Natural killer cell treated with Interleukin-12 subunit alpha and Interleukin-12 subunit beta and Interleukin-15 and Interleukin-18, amount 100 ng/mL, for 72 hours (primary cell): Measurements from ENCODE around the gene MACROD1. TPM values are rescaled to one million over a fixed set of nuclear protein-coding genes. Genes with fewer than 3 reads are reported as not detected.

Experiments used
- ATAC-seq, 2 donors: fragments of 150-1000 bp; cut with Tn5 transposase in 1 of 2; sonication (Bioruptor Pico), chemical (Tn5 transposase) in 1 of 2; 2 replicates each; pipeline ENCODE4 v1.10.0; 2021
- DNase-seq: peaks from one replicate; pipeline ENCODE4 v3.0.0; 2022; ENCODE audit warnings: low spot score
- H3K27ac Mint-ChIP-seq, 2 donors: 1 replicate in 1 of 2; 2 replicates in 1 of 2; pipeline ENCODE4 v1.8.0; 2022; ENCODE audit warnings: mixed read lengths in 2 of 2, mild to moderate bottlenecking in 1 of 2, moderate library complexity in 1 of 2
- H3K27me3 Mint-ChIP-seq, 2 donors: 1 replicate in 1 of 2; 2 replicates in 1 of 2; pipeline ENCODE4 v1.8.0; 2022; ENCODE audit warnings: mixed read lengths in 2 of 2
- H3K36me3 Mint-ChIP-seq: one replicate; pipeline ENCODE4 v1.8.0; 2022; ENCODE audit warnings: mixed read lengths
- H3K4me1 Mint-ChIP-seq, 2 donors: 1 replicate in 1 of 2; 2 replicates in 1 of 2; pipeline ENCODE4 v1.8.0; 2022; ENCODE audit warnings: low read depth in 2 of 2, mixed read lengths in 2 of 2, mild to moderate bottlenecking in 1 of 2
- H3K4me3 Mint-ChIP-seq: one replicate; pipeline ENCODE4 v1.8.0; 2022; ENCODE audit warnings: mixed read lengths
- H3K9me3 Mint-ChIP-seq: 2 replicates; pipeline ENCODE4 v1.8.0; 2022; ENCODE audit warnings: mixed read lengths
- total RNA-seq, 2 donors: library from RNA; stranded (reverse); gene quantifications; one replicate each; pipeline ENCODE4 v1.2.3, GENCODE V29; 2022

The MACROD1 gene
- total RNA-seq, 2 donors from 2014 or later = 3.0 to 12.7 TPM

DNA sequence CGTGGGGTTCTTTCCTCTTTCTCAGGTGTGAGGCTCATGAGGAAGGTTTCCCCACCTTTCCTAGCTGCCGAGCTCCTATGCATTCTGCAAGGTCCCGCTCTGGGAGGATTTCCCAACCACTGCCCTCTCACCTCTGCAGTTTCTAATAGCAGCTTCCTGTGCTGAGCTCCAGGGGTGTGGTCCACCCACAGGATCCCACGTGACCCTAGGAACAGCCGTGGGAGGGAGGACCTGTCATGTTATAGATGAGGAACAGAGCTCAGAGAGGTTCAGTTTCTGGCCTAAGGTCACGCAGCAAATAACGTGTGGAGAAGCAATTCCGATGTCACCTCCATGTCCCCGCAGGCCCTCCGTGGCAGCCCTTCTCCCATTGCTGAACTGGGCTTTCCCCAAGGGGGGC lies 91.7 kb downstream of the MACROD1 start:
- H3K4me3 Mint-ChIP-seq = no peak overlapping the region
- H3K36me3 Mint-ChIP-seq = no peaks in the 10 kb centered on the region
- H3K27ac Mint-ChIP-seq = no peak overlapping the region

DNA sequence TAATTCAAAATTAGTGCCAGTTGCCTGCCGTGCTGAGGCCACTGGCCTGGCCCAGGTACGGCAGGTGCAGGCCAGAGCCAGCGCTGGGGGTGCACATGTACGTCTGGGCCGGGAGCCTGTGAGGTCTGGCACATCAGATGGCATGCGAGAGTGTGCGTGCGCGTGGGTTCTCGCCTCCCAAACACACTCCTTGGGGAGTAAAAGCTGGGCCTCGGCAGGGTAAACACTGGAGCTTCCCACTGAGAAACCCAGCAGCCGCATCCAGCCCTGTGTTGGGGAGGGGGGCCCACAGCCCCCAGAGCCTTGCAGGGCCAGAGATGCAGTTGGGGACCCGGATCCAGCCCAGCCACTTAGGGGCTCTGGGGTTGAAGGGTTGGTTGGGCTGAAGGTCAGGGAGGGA lies 92.4 kb downstream of the MACROD1 start:
- no peaks in the 10 kb centered on the region for H3K27me3 Mint-ChIP-seq
- no peak overlapping the region for H3K27ac Mint-ChIP-seq
- ATAC-seq (no peak), DNase-seq (no peak)
- H3K9me3 Mint-ChIP-seq = no peaks in the 10 kb centered on the region
- no peaks in the 10 kb centered on the region for H3K4me1 Mint-ChIP-seq
- H3K4me3 Mint-ChIP-seq = no peak overlapping the region
- H3K36me3 Mint-ChIP-seq = no peaks in the 10 kb centered on the region

More for the DNA sequence above, 91.7 kb downstream of the MACROD1 start:
- Mint-ChIP-seq H3K27me3 (no peaks in the 10 kb centered on the region), H3K4me1 (no peaks in the 10 kb centered on the region), H3K9me3 (no peaks in the 10 kb centered on the region)
- ATAC-seq (no peak), DNase-seq (no peak)

GRCh38 chr11:64072871-64073270 lies 93.0 kb downstream of the MACROD1 start:
- Mint-ChIP-seq H3K27ac (no peak overlapping the region), H3K36me3 (no peaks in the 10 kb centered on the region), H3K27me3 (no peaks in the 10 kb centered on the region), H3K4me3 (no peak overlapping the region), H3K9me3 (no peaks in the 10 kb centered on the region), H3K4me1 (no peaks in the 10 kb centered on the region)
- no peak for ATAC-seq
- no peak for DNase-seq

DNA sequence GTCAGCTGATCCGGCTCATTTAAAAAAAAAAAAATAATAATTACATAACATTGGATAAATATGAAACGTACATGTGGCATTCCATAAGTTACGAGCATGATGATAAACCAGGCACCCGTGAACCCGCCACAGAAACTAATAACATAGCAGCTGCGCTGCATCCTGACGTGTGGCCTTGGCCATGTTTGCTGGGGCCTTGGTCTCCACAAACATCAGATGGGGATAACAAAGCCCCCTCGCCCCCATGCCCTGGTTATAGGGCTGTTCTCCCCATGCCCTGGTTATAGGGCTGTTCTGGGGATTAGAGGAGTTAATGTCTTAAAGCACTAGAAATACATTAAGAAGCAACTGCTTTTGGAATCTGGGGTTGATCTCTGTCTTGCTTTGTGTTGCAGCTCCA lies 93.5 kb downstream of the MACROD1 start:
- Mint-ChIP-seq H3K4me3 (no peak overlapping the region), H3K36me3 (no peaks in the 10 kb centered on the region), H3K9me3 (no peaks in the 10 kb centered on the region), H3K4me1 (no peaks in the 10 kb centered on the region), H3K27me3 (no peaks in the 10 kb centered on the region), H3K27ac (no peak overlapping the region)
- DNase-seq (no peak), ATAC-seq (no peak)

GRCh38 chr11:64071849-64072248 lies 94.1 kb downstream of the MACROD1 start:
- Mint-ChIP-seq H3K4me1 (no peaks in the 10 kb centered on the region), H3K27ac (no peak overlapping the region), H3K9me3 (no peaks in the 10 kb centered on the region), H3K4me3 (no peak overlapping the region), H3K36me3 (no peaks in the 10 kb centered on the region), H3K27me3 (no peaks in the 10 kb centered on the region)
- DNase-seq (no peak), ATAC-seq (no peak)

GRCh38 chr11:64070314-64070681 lies 95.6 kb downstream of the MACROD1 start:
- Mint-ChIP-seq H3K9me3 (no peaks in the 10 kb centered on the region), H3K27me3 (no peaks in the 10 kb centered on the region), H3K36me3 (no peaks in the 10 kb centered on the region), H3K4me3 (no peak overlapping the region), H3K27ac (no peak overlapping the region), H3K4me1 (no peaks in the 10 kb centered on the region)
- ATAC-seq = no peak
- DNase-seq = no peak

DNA sequence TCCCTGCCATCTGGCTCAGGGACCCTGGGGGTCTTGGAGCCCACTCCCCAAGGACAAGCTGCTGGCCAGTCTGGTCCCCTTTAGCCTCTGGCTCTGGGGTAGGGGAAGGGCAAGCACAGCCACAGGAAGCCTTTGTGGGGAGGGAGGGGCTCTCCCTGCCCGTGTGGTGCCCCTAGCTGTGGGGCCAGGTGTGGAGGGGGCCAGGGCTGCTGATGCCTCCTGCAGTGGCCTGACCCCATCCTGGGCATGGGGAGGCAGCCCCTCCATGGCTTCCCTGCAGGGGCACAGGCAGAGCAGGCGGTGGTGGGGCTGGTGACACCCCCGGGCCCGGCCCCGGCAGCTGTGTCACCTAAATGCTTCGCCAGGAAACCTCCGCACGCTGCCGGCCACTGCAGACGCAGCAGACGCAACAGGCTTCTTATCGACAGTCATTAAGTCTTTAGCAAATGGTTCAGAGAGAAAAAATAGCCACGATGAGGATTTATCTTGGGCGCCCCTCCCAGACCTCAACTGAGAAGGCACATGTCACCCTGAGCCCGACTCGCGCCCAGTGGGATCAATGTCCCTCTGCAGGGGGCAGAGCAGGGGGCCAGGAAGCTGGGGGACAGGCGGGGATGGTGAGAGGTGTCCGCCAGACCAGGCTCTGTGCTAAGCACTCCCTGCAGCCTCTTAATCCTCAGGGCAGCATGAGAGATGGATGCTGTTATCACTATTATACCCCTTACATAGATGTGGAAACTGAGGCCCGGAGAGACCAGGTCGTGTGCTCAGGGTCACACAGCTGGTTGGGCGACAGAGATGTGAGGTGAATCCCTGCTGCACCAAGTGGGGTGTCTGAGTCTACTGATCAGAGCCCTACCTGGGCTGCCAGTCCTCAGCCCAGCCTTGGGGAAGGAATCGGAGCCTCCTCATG lies 96.3 kb downstream of the MACROD1 start:
- H3K27me3 Mint-ChIP-seq = no peaks in the 10 kb centered on the region
- H3K36me3 Mint-ChIP-seq = no peaks in the 10 kb centered on the region
- no peak overlapping the region for H3K4me3 Mint-ChIP-seq
- ATAC-seq = no peak
- no peak overlapping the region for H3K27ac Mint-ChIP-seq
- no peak for DNase-seq
- H3K9me3 Mint-ChIP-seq = no peaks in the 10 kb centered on the region
- no peaks in the 10 kb centered on the region for H3K4me1 Mint-ChIP-seq

DNA sequence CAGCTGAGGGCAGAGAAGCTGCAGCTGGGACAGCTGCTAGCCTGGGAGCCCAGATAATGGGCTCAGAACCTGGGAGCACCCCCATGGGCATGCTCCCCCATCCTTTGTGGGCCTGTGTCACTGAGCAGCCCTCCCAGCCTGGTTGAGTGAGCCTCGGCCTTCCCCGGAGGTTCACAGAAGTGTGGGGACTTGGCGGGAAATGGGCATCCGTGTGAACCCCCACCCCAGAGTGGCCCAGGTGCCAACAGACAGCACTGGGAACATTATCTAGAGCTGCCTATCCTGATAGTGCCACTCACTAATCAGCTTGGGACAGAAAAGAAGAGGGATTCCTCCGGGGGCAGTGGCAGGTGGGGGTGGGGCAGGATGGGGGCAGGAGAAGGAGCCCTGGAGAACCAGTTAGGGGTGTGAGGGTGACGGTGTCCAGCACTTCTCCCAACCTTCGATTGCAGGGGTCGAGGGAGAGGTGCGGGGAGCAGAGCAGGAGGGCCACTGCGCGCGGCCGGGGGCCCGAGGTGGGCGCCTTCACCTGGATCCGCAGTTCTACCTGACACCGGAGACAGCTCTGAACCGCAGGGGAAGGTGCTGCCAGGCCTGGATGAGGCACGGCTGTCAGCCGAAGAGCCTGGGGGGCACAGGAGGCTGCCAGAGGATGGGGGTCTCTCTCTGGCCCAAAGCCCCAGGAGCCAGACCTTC lies 97.1 kb downstream of the MACROD1 start:
- H3K36me3 Mint-ChIP-seq = no peaks in the 10 kb centered on the region
- no peaks in the 10 kb centered on the region for H3K9me3 Mint-ChIP-seq
- ATAC-seq (no peak), DNase-seq (no peak)
- H3K4me3 Mint-ChIP-seq = no peak overlapping the region
- no peaks in the 10 kb centered on the region for H3K27me3 Mint-ChIP-seq
- H3K4me1 Mint-ChIP-seq = no peaks in the 10 kb centered on the region
- H3K27ac Mint-ChIP-seq = no peak overlapping the region

DNA sequence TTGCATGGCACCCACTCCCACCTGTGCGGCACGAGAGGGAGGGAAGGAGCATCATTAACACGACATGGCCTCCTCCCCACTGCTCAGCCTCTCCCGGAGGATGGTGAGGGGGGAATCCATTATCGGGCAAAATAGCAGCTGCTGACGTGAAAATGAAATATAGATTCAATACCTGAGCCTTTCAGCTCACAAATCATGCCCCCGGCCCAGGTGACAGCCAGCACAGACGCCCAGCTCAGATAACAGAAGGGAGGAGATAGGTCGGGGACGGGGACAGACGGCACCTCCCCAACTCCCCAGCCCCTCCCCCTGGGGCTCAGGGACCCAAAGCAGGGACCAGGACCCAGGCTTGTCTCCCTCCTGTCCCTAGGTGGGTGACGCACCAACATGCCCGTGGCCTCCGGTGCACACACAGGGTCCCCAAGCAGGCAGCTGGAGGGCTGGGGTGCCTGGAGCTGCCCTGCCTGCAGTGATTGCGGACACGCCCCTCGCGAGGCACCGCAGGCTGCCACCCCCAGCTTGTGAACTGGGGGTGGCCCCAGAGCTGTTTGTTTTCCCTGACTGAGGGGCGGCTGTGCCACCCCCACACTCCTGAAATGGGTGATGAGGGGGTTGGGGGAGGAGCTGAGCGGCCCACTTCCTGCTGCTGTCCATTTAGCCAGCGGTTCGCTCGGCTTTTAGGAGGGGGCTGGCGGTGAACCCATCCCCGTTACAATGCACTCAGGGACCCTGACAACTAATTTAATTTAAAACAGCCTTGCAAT lies 98.5 kb downstream of the MACROD1 start:
- no peak overlapping the region for H3K4me3 Mint-ChIP-seq
- no peaks in the 10 kb centered on the region for H3K4me1 Mint-ChIP-seq
- DNase-seq = no peak
- no peak for ATAC-seq
- H3K27me3 Mint-ChIP-seq = no peaks in the 10 kb centered on the region
- H3K36me3 Mint-ChIP-seq = no peaks in the 10 kb centered on the region
- no peaks in the 10 kb centered on the region for H3K9me3 Mint-ChIP-seq
- H3K27ac Mint-ChIP-seq = no peak overlapping the region

- ATAC-seq (no peak), DNase-seq (no peak)
- Mint-ChIP-seq H3K9me3 (no peaks in the 10 kb centered on the region), H3K4me3 (no peak overlapping the region), H3K4me1 (peaks cover 0 to 3% of the 10 kb centered on the region in 2 donors), H3K36me3 (no peaks in the 10 kb centered on the region), H3K27ac (no peak overlapping the region), H3K27me3 (peaks cover 0 to 4% of the 10 kb centered on the region in 2 donors)
These were observed 100.2 kb downstream of the MACROD1 start for GRCh38 chr11:64065712-64066111.

- ATAC-seq = no peak
- peaks cover 0 to 3% of the 10 kb centered on the region in 2 donors for H3K4me1 Mint-ChIP-seq
These were observed 100.8 kb downstream of the MACROD1 start for GRCh38 chr11:64065141-64065465.

DNA sequence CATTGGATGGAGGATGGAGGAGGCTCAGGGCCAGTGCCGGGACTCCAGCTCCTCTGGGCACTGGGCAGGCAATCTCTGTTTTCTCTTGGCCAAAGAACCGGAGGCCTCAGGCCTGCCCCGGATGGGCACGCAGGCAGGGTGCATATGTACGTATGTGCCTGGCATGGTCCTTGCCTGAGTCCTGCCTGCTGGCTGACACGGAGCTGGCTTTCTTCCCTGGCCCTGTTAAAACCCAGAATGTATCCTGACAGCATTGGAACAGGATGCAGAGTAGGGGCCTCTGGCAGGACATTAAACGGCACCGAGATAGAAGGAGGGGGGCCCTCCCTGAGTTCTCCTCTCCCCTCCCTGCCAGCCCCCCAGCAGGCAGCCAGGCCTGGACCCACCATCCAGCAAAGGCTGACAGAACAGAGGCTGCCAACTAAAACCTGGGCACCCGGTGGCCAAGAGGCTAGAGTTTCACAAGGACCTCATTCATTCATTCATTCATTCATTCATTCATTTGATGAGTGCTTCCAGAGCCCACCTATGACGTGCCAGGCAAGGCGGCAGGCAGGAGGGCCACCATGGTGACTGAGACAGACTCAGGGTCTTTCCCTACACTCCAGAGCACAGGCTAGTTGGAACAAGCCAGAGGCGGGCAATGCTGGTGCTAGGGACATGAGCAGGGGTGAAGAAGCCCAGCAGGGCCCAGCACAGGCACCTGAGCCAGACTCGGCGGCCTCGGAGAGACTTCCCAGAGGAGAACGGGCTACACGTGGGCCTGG lies 101.4 kb downstream of the MACROD1 start:
- Mint-ChIP-seq H3K4me3 (no peak overlapping the region), H3K36me3 (no peaks in the 10 kb centered on the region), H3K9me3 (no peaks in the 10 kb centered on the region), H3K4me1 (peaks cover 0 to 3% of the 10 kb centered on the region in 2 donors), H3K27me3 (peaks cover 0 to 4% of the 10 kb centered on the region in 2 donors), H3K27ac (no peak overlapping the region)
- DNase-seq (no peak), ATAC-seq (no peak)

More at GRCh38 chr11:64065141-64065465, 100.8 kb downstream of the MACROD1 start:
- DNase-seq = no peak
- Mint-ChIP-seq H3K27ac (no peak overlapping the region), H3K27me3 (peaks cover 0 to 4% of the 10 kb centered on the region in 2 donors), H3K36me3 (no peaks in the 10 kb centered on the region), H3K4me3 (no peak overlapping the region), H3K9me3 (no peaks in the 10 kb centered on the region)

GRCh38 chr11:64063777-64064176 lies 102.1 kb downstream of the MACROD1 start:
- DNase-seq (no peak), ATAC-seq (no peak)
- Mint-ChIP-seq H3K4me3 (no peak overlapping the region), H3K27ac (no peak overlapping the region), H3K27me3 (peaks cover 0 to 4% of the 10 kb centered on the region in 2 donors), H3K4me1 (peaks cover 0 to 3% of the 10 kb centered on the region in 2 donors), H3K9me3 (no peaks in the 10 kb centered on the region), H3K36me3 (no peaks in the 10 kb centered on the region)
